Measurements from ENCODE around the gene TMED5. TPM values are rescaled to one million over a fixed set of nuclear protein-coding genes. Genes with fewer than 3 reads are reported as not detected.
"Not testable (repeated sequence)": the region's sequence is repeated elsewhere in the genome, so short reads cannot be mapped to it uniquely, and the experiment has no call there.

The TMED5 gene
- polyA plus RNA-seq, 4 donors, result 86.3 to 124 (median 95.6) TPM

DNA sequence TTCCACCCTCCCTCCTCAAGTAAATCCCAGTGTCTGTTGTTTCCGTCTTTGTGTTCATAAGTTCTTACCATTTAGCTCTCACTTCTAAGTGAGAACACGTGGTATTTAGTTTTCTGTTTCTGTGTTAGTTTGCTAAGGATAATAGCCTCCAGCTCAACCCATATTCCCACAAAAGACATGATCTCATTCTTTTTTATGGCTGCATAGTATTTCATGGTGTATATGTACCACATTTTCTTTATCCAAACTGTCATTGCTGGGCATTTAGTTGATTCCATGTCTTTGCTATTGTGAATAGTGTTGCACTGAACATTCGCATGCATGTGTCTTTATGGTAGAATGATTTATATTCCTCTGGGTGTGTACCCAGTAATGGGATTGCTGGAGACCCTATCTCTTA, 5.6 kb downstream of the TMED5 start:
- DNase-seq (ENCODE audit: low read depth in 4 of 4, low spot score in 3 of 4), result not testable (repeated sequence)

DNA sequence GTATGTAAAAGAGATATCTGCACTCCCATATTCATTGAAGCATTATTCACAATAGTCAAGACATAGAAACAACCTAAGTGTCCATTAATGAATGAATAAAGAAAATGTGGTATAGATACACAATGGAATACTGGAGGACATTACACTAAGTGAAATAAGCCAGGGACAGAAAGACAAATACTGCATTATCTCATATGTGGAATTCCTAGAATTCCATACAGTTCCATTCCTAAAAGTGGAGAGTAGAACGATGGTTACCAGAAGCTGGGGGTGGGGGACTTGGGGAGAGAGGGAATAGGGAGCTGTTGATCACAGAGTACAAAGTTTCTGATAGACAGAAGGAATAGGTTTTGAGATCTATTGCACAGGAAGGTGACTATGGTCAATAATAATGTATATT, 7.4 kb downstream of the TMED5 start:
- no peak for DNase-seq (ENCODE audit: low read depth in 4 of 4, low spot score in 3 of 4)

DNA sequence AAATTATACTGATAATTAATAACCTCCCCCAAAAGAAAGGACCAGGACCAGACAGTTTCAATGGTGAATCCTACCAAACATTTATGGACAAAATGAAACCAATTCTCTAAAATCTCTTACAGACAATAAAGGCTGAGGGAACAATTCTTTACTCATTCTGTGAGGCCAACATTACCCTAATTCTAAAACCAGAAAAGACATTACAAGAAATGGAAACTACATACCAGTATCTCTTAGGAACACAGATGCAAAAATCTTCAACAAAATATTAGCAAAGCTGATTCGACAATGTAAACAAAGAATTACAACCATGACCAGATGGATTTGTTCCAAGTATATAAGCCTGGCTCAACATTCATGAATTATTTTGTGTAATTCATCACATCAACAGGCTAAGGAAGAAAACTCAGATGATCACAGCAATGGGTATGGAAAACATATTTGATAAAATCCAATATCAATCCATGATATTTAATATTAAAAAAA, 8.6 kb downstream of the TMED5 start:
- no peak for DNase-seq (ENCODE audit: low read depth in 4 of 4, low spot score in 3 of 4)

DNA sequence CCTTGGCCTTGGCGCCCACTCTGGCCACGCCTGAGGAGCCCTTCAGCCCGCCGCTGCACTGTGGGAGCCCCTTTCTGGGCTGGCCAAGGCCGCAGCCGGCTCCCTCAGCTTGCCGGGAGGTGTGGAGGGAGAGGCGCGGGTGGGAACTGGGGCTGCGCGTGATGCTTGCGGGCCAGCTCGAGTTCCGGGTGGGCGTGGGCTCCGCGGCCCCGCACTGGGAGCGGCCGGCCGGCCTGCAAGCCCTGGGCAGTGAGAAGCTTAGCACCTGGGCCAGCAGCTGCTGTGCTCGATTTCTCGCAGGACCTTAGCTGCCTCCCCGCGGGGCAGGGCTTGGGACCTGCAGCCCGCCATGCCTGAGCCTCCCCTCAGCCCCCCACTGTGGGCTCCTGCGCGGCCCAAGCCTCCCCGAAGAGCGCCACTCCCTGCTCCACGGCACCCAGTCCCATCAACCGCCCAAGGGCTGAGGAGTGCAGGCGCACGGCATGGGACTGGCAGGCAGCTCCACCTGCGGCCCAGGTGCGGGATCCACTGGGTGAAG, 10.0 kb downstream of the TMED5 start:
- DNase-seq (ENCODE audit: low read depth in 4 of 4, low spot score in 3 of 4), result not testable (repeated sequence)

DNA sequence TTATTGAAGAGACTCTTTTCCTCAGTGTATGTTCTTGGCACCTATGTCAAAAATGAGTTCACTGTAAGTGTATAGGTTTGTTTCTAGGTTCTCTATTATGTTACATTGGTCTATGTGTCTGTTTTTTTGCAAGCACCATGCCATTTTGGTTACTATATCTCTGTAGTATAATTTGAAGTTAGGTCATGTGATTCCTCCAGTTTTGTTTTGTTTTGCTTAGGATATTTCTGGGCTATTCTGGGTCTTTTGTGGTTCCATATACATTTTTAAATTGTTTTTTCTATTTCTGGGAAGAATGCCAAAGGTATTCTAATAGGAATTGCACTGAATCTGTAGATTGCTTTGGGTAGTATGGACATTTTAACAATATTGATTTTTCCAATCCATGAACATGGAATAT, 13.2 kb downstream of the TMED5 start:
- no peak for DNase-seq (ENCODE audit: low read depth in 4 of 4, low spot score in 3 of 4)

DNA sequence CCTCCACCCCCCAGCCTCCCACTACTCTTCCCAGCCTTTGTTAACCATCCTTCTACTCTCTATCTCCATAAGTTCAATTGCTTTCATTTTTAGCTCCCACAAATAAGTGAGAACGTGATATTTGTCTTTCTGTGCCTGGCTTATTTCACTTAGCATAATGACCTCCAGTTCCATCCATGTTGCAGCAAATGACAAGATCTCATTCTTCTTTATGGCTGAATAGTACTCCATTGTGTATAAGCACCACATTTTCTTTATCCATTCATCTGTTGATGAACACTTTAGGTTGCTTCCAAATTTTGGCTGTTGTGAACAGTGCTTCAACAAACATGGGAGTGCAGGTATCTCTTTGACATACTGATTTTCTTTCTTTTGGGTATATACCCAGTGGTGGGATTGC, 14.3 kb downstream of the TMED5 start:
- not testable (repeated sequence) for DNase-seq (ENCODE audit: low read depth in 4 of 4, low spot score in 3 of 4)

DNA sequence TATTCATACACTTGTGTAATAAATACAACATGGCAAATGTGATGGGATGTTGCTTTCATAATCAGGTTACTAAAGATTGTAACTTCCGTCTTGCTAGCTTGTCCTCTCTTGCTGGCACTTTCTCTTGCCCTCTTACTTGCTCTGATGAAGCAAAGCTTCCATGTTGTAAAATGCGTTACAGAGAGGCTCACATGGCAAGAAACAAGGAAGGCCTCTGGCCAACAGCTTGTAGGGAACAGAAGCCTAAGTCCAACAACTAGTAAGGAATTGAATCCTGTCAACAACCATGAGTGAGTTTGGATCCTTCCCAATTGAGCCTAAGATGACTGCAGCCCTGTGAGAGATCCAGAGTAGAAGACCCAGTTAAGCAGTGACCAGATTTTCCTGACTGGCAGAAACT, 15.4 kb downstream of the TMED5 start:
- no peak for DNase-seq (ENCODE audit: low read depth in 4 of 4, low spot score in 3 of 4)

DNA sequence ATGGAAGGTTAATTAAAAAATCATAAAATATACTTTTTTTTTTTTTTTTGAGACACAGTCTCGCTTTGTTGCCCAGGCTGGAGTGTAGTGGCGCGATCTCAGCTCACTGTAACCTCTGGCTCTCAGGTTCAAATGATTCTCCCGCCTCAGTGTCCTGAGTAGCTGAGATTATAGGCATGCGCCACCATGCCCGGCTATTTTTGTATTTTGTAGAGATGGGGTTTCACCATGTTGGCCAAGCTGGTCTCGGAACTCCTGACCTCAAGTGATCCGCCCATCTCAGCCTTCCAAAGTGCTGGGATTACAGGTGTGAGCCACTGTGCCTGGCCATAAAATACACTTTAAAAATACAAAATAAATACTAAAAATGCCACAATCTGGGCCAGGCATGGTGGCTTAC, 16.9 kb downstream of the TMED5 start:
- not testable (repeated sequence) for DNase-seq (ENCODE audit: low read depth in 4 of 4, low spot score in 3 of 4)

DNA sequence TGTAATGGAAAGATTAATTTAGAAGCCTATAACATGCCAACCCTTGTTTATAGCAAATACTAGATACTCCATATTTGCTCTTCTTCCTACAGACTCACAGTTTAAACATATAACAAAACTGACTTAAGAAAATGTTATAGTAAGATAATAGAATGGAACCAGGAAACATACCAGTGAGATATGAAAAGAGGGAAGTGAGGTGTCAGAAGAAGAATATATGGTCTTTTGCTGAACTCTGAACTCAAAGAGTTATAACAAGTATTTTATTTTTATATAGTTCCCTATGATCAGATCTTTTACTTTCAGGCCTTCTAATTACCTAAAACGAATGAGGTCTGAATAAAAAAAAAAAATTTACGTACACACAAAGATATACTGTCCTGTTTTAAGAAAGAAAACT, 20.9 kb downstream of the TMED5 start:
- no peak for DNase-seq (ENCODE audit: low read depth in 4 of 4, low spot score in 3 of 4)

DNA sequence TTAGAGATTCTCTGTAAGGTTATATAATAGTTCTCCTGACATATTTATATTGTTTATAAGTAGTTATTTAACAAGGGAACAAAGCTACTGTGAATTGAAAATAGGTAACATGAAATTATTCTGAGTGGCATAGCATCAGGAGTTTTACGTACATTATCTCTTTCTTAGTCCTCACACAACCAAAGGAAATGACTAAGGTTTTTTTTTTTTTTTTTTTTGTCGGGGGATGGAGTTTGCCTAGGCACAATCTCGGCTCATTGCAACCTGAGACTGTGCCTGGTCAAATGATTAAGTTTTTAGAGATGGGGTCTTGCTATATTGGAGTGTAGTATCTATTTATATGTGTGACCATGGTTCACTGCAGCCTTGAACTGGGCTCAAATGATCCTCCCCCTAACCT, 24.9 kb downstream of the TMED5 start:
- no peak for DNase-seq (ENCODE audit: low read depth in 4 of 4, low spot score in 3 of 4)

DNA sequence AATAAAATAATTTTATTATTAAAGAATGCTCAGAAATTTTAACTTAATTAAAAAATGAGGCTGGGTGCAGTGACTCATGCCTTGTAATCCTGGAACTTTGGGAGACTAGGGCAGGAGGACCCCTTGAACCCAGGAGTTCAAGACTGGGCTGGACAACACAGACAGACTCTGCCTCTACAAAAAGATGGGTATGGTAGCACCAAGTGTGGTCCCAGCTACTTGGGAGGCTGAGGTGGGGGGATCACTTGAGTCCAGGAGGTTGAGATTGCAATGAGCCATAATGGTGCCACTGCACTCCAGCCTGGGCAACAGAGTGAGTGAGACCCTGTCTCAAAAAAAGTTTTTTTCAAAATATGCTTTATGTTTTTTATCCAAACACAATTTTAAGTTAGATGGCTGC, 25.3 kb downstream of the TMED5 start:
- DNase-seq (ENCODE audit: low read depth in 4 of 4, low spot score in 3 of 4), result no peak

DNA sequence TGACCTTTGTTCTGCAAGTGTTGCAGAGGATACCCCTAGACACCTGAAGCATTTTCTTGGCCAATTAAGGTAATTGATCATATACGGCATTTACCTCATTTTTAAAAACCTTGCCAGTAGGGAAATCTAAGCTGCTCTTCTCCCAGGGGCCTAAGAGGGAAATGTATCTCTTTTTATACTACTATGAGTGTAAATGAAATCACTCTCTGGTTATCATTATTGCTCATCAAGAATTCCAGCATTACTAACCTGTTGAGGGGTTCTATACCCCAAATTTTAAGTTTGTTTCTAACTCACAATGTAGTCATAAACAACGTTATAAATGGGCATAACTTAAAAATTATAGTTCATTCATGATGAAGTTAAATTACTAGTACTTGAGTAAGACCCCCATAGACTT, 27.4 kb downstream of the TMED5 start:
- DNase-seq (ENCODE audit: low read depth in 4 of 4, low spot score in 3 of 4), result no peak

DNA sequence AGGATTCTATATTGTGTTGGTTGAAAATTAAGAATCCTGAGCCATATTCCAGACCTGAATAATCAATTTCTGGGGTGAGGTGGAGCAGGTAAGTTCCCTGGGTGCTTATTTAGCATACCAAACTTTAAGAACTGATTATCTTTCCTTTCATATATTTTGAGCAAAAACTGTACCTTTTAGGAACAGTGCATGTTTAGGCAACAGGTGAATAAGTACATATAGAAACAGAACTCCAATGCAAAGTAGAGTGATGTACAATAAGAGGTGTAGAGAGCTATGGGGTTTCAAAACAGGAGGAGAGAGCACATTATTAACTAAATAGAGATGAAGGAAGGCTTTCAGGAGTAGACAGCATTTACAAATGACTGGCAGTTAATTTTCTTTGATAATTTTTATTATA, 28.7 kb downstream of the TMED5 start:
- DNase-seq (ENCODE audit: low read depth in 4 of 4, low spot score in 3 of 4), result no peak

DNA sequence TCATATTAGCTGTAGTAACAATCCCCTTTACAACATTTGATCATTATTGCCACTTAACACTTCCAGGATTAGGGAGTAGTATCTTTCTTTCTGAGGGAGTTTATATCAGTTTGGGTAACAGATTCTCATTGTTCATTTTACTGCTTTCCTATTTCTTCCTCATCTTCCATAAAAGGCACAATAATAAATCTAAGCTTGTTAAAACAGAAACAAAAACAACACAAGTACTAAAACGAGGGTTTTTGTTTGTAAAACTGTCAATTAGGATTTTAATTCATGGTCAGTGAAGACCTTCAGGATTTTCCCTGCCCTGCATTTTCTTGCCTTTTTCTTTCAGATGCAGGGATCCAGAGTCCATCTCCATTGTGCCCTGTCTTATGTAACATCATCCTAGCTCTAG, 29.5 kb downstream of the TMED5 start:
- no peak for DNase-seq (ENCODE audit: low read depth in 4 of 4, low spot score in 3 of 4)

DNA sequence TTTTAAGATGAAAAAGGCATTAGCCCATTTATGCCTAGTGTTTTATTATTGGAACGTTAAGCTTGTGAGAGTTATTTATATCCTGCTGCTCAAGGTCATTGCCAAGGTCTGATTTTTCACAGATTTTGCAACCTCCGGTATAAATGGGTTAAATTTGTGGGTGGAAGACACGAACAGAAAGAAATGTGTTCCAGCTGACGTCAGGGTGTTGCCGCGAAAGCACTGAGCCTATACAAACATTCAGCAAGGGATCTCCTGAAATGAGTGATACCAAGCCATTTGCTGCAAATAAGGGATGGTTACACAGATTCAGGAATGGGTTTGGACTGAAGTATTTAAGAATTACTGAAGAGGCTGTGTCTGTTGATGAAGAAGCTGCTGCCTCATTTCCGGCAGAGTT, 32.2 kb downstream of the TMED5 start:
- no peak for DNase-seq (ENCODE audit: low read depth in 4 of 4, low spot score in 3 of 4)

DNA sequence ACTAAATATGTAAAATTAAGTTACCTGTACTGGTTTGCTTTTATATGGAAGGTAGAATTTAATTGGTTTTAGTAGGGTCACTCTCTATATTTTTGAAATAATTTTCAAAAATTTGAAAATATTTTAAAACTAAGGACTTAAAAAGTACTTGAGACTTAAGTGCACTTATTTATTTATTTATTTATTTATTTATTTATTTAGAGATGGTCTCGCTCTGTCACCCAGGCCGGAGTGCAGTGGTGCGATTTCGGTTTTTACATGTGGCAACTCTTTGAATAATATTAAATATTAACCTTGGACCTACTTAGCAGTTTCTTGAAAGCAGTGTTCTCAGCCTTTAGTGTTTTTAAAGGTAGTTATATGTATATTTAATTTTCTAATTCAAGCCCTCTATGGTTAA, 36.4 kb downstream of the TMED5 start:
- no peak for DNase-seq (ENCODE audit: low read depth in 4 of 4, low spot score in 3 of 4)

DNA sequence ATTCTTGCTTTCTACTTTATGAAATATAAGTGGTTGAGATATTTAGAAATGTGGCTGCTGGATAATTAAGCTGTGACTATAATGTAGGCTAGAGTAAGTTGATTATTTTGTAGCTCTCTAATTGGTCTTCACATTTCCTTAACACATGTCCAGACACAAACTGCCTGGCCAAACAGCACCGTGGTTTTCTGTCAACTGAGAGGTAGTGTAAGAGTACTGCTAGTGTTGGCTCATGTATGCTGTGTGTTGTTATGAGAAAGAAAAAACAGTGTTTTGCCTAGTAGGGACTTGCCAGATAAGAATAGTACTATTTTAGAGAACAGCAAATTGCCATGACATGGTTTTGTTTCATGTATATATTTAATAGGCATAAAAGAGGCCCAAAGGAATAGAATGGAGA, 37.1 kb downstream of the TMED5 start:
- no peak for DNase-seq (ENCODE audit: low read depth in 4 of 4, low spot score in 3 of 4)

DNA sequence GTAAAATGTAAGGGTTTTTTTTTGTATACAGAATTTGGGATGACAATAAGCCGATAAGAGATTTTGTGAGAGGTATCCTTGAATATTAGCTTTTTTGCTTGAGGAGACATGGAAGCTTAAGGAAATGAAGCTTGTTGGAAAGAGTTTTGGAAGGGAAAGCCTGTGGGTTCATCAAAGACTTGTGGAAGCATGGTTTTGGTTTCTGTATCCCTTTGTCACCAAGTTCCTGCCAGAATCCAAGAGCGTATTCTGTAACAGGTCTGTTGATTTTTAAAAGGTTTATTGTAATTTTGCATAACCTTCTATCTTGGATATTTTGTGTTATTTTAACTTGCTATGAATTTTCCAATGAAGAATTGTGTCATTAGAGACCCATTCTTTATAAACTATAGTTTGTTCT, 38.1 kb downstream of the TMED5 start:
- no peak for DNase-seq (ENCODE audit: low read depth in 4 of 4, low spot score in 3 of 4)

DNA sequence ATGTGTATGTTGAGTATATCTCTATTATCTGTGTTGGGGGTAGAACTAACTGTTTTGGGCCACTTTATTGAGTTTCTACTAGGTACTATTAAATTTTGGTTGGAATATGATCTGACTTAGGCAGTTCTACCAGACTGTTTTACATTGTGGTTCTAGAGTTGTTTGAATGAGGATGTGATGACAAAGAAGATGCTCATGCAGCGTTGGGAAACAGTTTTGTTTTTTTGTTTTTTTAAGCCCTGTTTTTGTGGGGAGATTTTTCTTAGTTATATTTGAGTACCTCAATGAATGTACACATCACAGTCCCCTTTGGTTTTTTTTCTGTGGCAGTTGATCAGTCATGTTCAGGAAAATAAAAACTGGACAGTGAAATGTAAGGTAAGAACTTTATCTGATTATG, 40.1 kb downstream of the TMED5 start:
- DNase-seq (ENCODE audit: low read depth in 4 of 4, low spot score in 3 of 4), result no peak

DNA sequence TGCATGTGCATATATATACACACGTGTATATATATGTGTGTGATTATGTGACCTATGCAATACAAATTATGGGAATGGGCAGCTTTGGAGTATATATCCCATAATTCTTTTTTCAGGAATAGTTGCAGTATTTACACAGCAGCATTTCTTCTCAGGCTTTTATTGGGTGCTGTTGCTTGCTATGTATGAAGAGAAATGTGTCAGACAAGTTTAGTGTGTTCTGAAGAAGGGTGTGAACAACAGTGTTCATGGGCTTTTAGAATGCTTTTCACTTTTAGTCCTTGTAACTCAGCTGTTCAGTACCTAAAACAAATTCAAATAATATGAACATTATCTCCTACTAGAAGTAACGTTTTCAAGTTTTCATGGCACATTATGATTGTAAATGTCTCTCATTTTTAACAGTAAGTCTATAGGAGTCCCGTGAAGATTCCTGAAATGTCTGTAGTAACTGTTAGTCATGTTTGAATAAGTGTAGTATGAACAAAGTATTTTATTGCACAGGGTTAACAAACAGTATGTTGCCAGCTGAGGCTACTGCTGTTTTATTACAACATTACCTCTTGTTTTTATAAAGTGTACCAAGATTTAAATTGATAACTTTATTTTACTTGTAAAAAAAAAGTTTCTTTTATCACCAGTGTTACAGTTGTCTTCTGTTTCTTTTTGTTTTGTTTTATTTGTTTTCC, 42.5 kb downstream of the TMED5 start:
- no peak for DNase-seq (ENCODE audit: low read depth in 4 of 4, low spot score in 3 of 4)

DNA sequence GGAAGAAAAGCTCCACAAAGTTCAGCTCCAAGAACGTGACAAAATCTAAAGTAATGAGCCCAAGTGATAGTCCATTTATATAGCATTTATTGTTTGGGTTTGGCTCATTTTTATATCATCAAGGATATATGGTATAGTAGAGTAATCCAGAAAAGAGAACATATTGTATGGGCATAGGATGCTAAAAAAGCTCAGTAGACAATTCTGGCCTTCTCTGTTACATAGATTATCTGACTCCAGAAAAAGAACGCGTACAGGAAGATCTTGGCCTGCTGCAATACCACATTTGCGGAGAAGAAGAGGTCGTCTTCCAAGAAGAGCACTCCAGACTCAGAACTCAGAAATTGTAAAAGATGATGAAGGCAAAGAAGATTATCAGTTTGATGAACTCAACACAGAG, 43.8 kb downstream of the TMED5 start:
- no peak for DNase-seq (ENCODE audit: low read depth in 4 of 4, low spot score in 3 of 4)

DNA sequence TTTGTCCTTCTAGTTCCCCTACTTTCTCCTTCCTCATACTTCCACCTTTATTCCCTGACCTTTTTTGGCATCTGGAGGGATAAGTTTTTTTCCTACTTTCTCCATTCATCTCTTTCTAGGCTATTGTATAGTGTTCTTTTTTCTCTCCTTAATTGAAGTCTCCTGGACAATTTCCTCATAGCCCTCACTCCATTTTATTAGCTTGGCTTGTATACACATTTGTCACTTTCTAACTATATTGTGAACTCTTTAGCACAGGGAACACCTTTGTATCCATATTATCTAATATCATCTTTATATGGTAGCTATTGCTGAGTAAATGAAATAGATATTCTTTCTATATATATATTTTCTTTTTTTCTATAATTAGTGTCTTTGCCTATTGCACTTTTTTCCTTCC, 47.6 kb downstream of the TMED5 start:
- DNase-seq (ENCODE audit: low read depth in 4 of 4, low spot score in 3 of 4), result no peak
